ENCODE measurements around the gene ZBTB11. TPM values are rescaled to one million over a fixed set of nuclear protein-coding genes. Genes with fewer than 3 reads are reported as not detected.
"Not testable (repeated sequence)": the region's sequence is repeated elsewhere in the genome, so short reads cannot be mapped to it uniquely, and the experiment has no call there.

Gene ZBTB11
- total and polyA plus RNA-seq, 2 experiments from 2014 or later: 8.7 to 21.4 TPM

GRCh38 chr3:101611023-101611422, 65.9 kb downstream of the ZBTB11 start:
- WGBS, 2 experiments (ENCODE audit: low coverage in 1 of 2, low lambda C conversion rate in 2 of 2, missing lambda C conversion rate in 2 of 2): 94 to 99% methylated on average over 2 of the region's 2 CpGs
- no peaks in the 10 kb centered on the region for H3K4me1 ChIP-seq (ENCODE audit: insufficient read depth)
- H3K4me3 ChIP-seq: no peak overlapping the region
- no peaks in the 10 kb centered on the region for H3K36me3 ChIP-seq (ENCODE audit: low read depth)
- H3F3A ChIP-seq (ENCODE audit: insufficient read depth): no peaks in the 10 kb centered on the region
- H3K9me2 ChIP-seq (ENCODE audit: insufficient read depth): no peaks in the 10 kb centered on the region
- no peak overlapping the region for H3K9ac ChIP-seq
- no peaks in the 10 kb centered on the region for H4K20me1 ChIP-seq (ENCODE audit: insufficient read depth)
- DNase-seq: no peak
- H3K79me2 ChIP-seq (ENCODE audit: insufficient read depth): no peaks in the 10 kb centered on the region
- no peaks in the 10 kb centered on the region for H3K27me3 ChIP-seq (replicated peaks; ENCODE audit: insufficient read depth)
- in situ Hi-C loops (cut with MboI): no loop called here
- H3K27ac ChIP-seq: no peak overlapping the region
- H3K4me2 ChIP-seq (ENCODE audit: unreplicated experiment): no peak overlapping the region
- no peaks in the 10 kb centered on the region for H3K9me3 ChIP-seq (ENCODE audit: low read depth)
- TF ChIP-seq EZH2phosphoT487 (IDR thresholded peaks at IDR 0.05; ENCODE audit: insufficient read depth, low read depth): no peak
- TF ChIP-seq EZH2 (IDR thresholded peaks at IDR 0.05; ENCODE audit: insufficient read depth, poor library complexity, severe bottlenecking): no peak
- no peak overlapping the region for H2AFZ ChIP-seq

DNA sequence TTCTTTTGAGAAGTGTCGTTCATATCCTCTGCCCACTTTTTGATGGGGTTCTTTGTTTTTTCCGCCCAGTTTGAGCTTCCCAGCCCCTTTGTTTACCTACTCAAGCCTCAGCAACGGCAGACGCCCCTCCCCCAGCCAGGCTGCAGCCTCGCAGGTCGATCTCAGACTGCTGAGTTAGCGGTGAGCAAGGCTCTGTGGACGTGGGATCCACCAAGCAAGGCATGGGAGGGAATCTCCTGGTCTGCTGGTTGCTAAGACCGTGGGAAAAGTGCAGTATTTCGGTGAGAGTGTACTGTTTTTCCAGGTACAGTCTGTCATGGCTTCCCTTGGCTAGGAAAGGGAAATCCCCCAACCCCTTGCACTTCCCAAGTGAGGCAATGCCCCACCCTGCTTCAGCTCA, 71.5 kb downstream of the ZBTB11 start:
- in situ Hi-C loops (cut with MboI); H3K27ac ChIP-seq; DNase-seq; H3K9me2 ChIP-seq (ENCODE audit: insufficient read depth); H3K9me3 ChIP-seq (ENCODE audit: low read depth); H3K4me3 ChIP-seq; H3F3A ChIP-seq (ENCODE audit: insufficient read depth); H3K4me1 ChIP-seq (ENCODE audit: insufficient read depth); H3K4me2 ChIP-seq (ENCODE audit: unreplicated experiment); H3K9ac ChIP-seq; H4K20me1 ChIP-seq (ENCODE audit: insufficient read depth); H3K27me3 ChIP-seq (replicated peaks; ENCODE audit: insufficient read depth); H3K36me3 ChIP-seq (ENCODE audit: low read depth); H2AFZ ChIP-seq; H3K79me2 ChIP-seq (ENCODE audit: insufficient read depth): not testable (repeated sequence)
- 80 to 81% methylated on average over 10 of the region's 10 CpGs for WGBS, 2 experiments (ENCODE audit: low coverage in 1 of 2, low lambda C conversion rate in 2 of 2, missing lambda C conversion rate in 2 of 2)

- Histone ChIP-seq H3K4me1 (ENCODE audit: insufficient read depth) (no peaks in the 10 kb centered on the region), H4K20me1 (ENCODE audit: insufficient read depth) (no peaks in the 10 kb centered on the region), H3K9me3 (ENCODE audit: low read depth) (no peaks in the 10 kb centered on the region), H3F3A (ENCODE audit: insufficient read depth) (peaks cover under 1% of the 10 kb centered on the region; the same call in 1 of the 2 replicates), H3K27me3 (replicated peaks; ENCODE audit: insufficient read depth) (no peaks in the 10 kb centered on the region), H3K4me2 (ENCODE audit: unreplicated experiment) (no peak overlapping the region), H3K4me3 (no peak overlapping the region), H3K27ac (no peak overlapping the region), H2AFZ (no peak overlapping the region), H3K9ac (no peak overlapping the region), H3K79me2 (ENCODE audit: insufficient read depth) (no peaks in the 10 kb centered on the region), H3K36me3 (ENCODE audit: low read depth) (no peaks in the 10 kb centered on the region), H3K9me2 (ENCODE audit: insufficient read depth) (no peaks in the 10 kb centered on the region; the same call in 1 of the 2 replicates)
- WGBS, 2 experiments (ENCODE audit: low coverage in 1 of 2, low lambda C conversion rate in 2 of 2, missing lambda C conversion rate in 2 of 2): 87 to 100% methylated on average over 1 of the region's 1 CpG
- in situ Hi-C loops (cut with MboI): no loop called here
- TF ChIP-seq EZH2phosphoT487 (IDR thresholded peaks at IDR 0.05; ENCODE audit: insufficient read depth, low read depth) (no peak), EZH2 (IDR thresholded peaks at IDR 0.05; ENCODE audit: insufficient read depth, poor library complexity, severe bottlenecking) (no peak)
- no peak for DNase-seq
Measured at GRCh38 chr3:101603184-101603583, 73.7 kb downstream of the ZBTB11 start.

DNA sequence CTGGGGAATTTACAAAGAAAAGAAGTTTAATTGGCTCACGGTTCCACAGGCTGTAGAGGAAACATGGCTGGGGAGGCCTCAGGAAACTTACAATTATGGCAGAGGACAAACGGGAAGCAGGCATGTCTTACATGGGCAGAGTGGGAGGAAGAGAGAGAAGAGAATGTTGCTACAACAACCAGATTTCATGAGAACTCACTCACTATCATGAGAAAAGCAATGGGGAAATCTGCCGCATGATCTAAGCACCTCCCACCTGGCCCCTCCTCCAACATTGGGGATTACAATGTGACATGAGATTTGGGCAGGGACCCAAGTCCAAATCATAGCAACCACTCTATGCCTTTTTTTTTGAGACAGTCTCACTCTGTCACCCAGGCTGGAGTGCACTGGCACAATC, 74.2 kb downstream of the ZBTB11 start:
- no peaks in the 10 kb centered on the region for H3K36me3 ChIP-seq (ENCODE audit: low read depth)
- no peak overlapping the region for H2AFZ ChIP-seq
- peaks cover 5% of the 10 kb centered on the region for H3F3A ChIP-seq (ENCODE audit: insufficient read depth)
- H3K27me3 ChIP-seq (replicated peaks; ENCODE audit: insufficient read depth): no peaks in the 10 kb centered on the region
- no peak for TF ChIP-seq EZH2phosphoT487 (IDR thresholded peaks at IDR 0.05; ENCODE audit: insufficient read depth, low read depth)
- no peak overlapping the region for H3K9ac ChIP-seq
- DNase-seq: no peak
- H3K79me2 ChIP-seq (ENCODE audit: insufficient read depth): no peaks in the 10 kb centered on the region
- no peaks in the 10 kb centered on the region for H3K9me3 ChIP-seq (ENCODE audit: low read depth)
- H3K27ac ChIP-seq: no peak overlapping the region
- no peaks in the 10 kb centered on the region; the same call in 1 of the 2 replicates for H3K9me2 ChIP-seq (ENCODE audit: insufficient read depth)
- WGBS, 2 experiments (ENCODE audit: low coverage in 1 of 2, low lambda C conversion rate in 2 of 2, missing lambda C conversion rate in 2 of 2): 95 to 98% methylated on average over 3 of the region's 3 CpGs
- in situ Hi-C loops (cut with MboI): no loop called here
- no peak overlapping the region for H3K4me3 ChIP-seq
- H4K20me1 ChIP-seq (ENCODE audit: insufficient read depth): no peaks in the 10 kb centered on the region
- no peak overlapping the region for H3K4me2 ChIP-seq (ENCODE audit: unreplicated experiment)
- no peaks in the 10 kb centered on the region for H3K4me1 ChIP-seq (ENCODE audit: insufficient read depth)

Small RNA genes lying within 50 kb of the gene (small RNA-seq; reads per million reads assigned to genes)
- not detected for gene RF00019 (ENCODE audit: low read depth, low replicate concordance)
- not detected for gene RNU6-1256P (ENCODE audit: low read depth, low replicate concordance)
- gene RNY1P12 (ENCODE audit: low read depth, low replicate concordance): not detected

Other genes with a start within 250 kb of the ZBTB11 start
- gene SENP7, start 163.9 kb downstream of the ZBTB11 start, total RNA-seq (2014; rRNA removed; shearing (Covaris generic)): 5.4 and 8.2 TPM in 2 replicates
- 2.9 and 3.5 TPM in 2 replicates for gene SENP7, start 163.9 kb downstream of the ZBTB11 start, polyA plus RNA-seq (2016; fragmentation: Nextera tagmentation; extraction: Ambion mirVana)
- 20.7 and 22.5 TPM in 2 replicates for gene TRMT10C, start 115.3 kb downstream of the ZBTB11 start, total RNA-seq (2014; rRNA removed; shearing (Covaris generic))
- 28.4 and 33.3 TPM in 2 replicates for gene TRMT10C, start 115.3 kb downstream of the ZBTB11 start, polyA plus RNA-seq (2016; fragmentation: Nextera tagmentation; extraction: Ambion mirVana)
- 78.5 and 91.2 TPM in 2 replicates for gene PCNP, start 103.0 kb downstream of the ZBTB11 start, total RNA-seq (2014; rRNA removed; shearing (Covaris generic))
- gene PCNP, start 103.0 kb downstream of the ZBTB11 start, polyA plus RNA-seq (2016; fragmentation: Nextera tagmentation; extraction: Ambion mirVana): 175 and 178 TPM in 2 replicates
- 578 and 733 TPM in 2 replicates for gene RPL24, start 9.6 kb upstream of the ZBTB11 start, total RNA-seq (2014; rRNA removed; shearing (Covaris generic))
- gene RPL24, start 9.6 kb upstream of the ZBTB11 start, polyA plus RNA-seq (2016; fragmentation: Nextera tagmentation; extraction: Ambion mirVana): 490 TPM in 2 replicates
- 9.8 and 25.8 TPM in 2 replicates for gene CEP97, start 47.5 kb upstream of the ZBTB11 start, total RNA-seq (2014; rRNA removed; shearing (Covaris generic))
- gene CEP97, start 47.5 kb upstream of the ZBTB11 start, polyA plus RNA-seq (2016; fragmentation: Nextera tagmentation; extraction: Ambion mirVana): 3.3 and 4.3 TPM in 2 replicates
- 5.4 and 14.0 TPM in 2 replicates for gene NXPE3, start 102.1 kb upstream of the ZBTB11 start, total RNA-seq (2014; rRNA removed; shearing (Covaris generic))
- gene NXPE3, start 102.1 kb upstream of the ZBTB11 start, polyA plus RNA-seq (2016; fragmentation: Nextera tagmentation; extraction: Ambion mirVana): 10.8 and 12.6 TPM in 2 replicates
- 19.1 and 34.3 TPM in 2 replicates for gene NFKBIZ, start 172.4 kb upstream of the ZBTB11 start, total RNA-seq (2014; rRNA removed; shearing (Covaris generic))
- 11.5 and 15.7 TPM in 2 replicates for gene NFKBIZ, start 172.4 kb upstream of the ZBTB11 start, polyA plus RNA-seq (2016; fragmentation: Nextera tagmentation; extraction: Ambion mirVana)